HL-60/S4 (cell line): ENCODE results near the gene BPTF.
"Not testable (repeated sequence)": the region's sequence is repeated elsewhere in the genome, so short reads cannot be mapped to it uniquely, and the experiment has no call there.

Source experiments
- in situ Hi-C: fragments of 300-500 bp; cut with MboI; formaldehyde crosslinking; loops from 2 replicates; pipeline ENCODE4 v1.14.3; 2022; ENCODE audit warnings: low sequenced_read_pairs

Gene BPTF

GRCh38 chr17:67868176-67868575 is 42.9 kb downstream of the BPTF start:
- in situ Hi-C loops = no loop called here

GRCh38 chr17:67879662-67880061 is 54.4 kb downstream of the BPTF start:
- in situ Hi-C loops = no loop called here

GRCh38 chr17:67881083-67881482 is 55.8 kb downstream of the BPTF start:
- in situ Hi-C loops = no loop called here

GRCh38 chr17:67884741-67885140 is 59.4 kb downstream of the BPTF start:
- in situ Hi-C loops = no loop called here

- in situ Hi-C loops = no loop called here
Measured at GRCh38 chr17:67891481-67892119, 66.3 kb downstream of the BPTF start.

- in situ Hi-C loops = no loop called here
Measured at GRCh38 chr17:67902511-67903231, 77.4 kb downstream of the BPTF start.

- in situ Hi-C loops = not testable (repeated sequence)
Measured at GRCh38 chr17:67905298-67905697, 80.0 kb downstream of the BPTF start.

- in situ Hi-C loops = not testable (repeated sequence)
Measured at GRCh38 chr17:67910117-67910803, 85.0 kb downstream of the BPTF start.

- in situ Hi-C loops = no loop called here
Measured at GRCh38 chr17:67911059-67911782, 85.9 kb downstream of the BPTF start.

- in situ Hi-C loops = no loop called here
Measured at GRCh38 chr17:67912088-67912487, 86.8 kb downstream of the BPTF start.

GRCh38 chr17:67912656-67913055 is 87.4 kb downstream of the BPTF start:
- in situ Hi-C loops = no loop called here

- in situ Hi-C loops = no loop called here
Measured at GRCh38 chr17:67920212-67920611, 94.9 kb downstream of the BPTF start.

- in situ Hi-C loops = no loop called here
Measured at GRCh38 chr17:67922503-67922902, 97.2 kb downstream of the BPTF start.

GRCh38 chr17:67928842-67929241 is 103.5 kb downstream of the BPTF start:
- in situ Hi-C loops = not testable (repeated sequence)

- in situ Hi-C loops = no loop called here
Measured at GRCh38 chr17:67931227-67931626, 105.9 kb downstream of the BPTF start.

- in situ Hi-C loops = no loop called here
Measured at GRCh38 chr17:67942810-67943209, 117.5 kb downstream of the BPTF start.

GRCh38 chr17:67944035-67944434 is 118.7 kb downstream of the BPTF start:
- in situ Hi-C loops = no loop called here

GRCh38 chr17:67946513-67946912 is 121.2 kb downstream of the BPTF start:
- in situ Hi-C loops = no loop called here

- in situ Hi-C loops = no loop called here
Measured at GRCh38 chr17:67947325-67947813, 122.1 kb downstream of the BPTF start.

GRCh38 chr17:67950945-67951344 is 125.6 kb downstream of the BPTF start:
- in situ Hi-C loops = no loop called here

GRCh38 chr17:67959510-67959909 is 134.2 kb downstream of the BPTF start:
- in situ Hi-C loops = no loop called here
